Measurements from ENCODE around the gene C9orf50. TPM values are rescaled to one million over a fixed set of nuclear protein-coding genes. Genes with fewer than 3 reads are reported as not detected.

C9orf50 gene
- total RNA-seq, 1 donor from 2014 or later, result not detected

DNA sequence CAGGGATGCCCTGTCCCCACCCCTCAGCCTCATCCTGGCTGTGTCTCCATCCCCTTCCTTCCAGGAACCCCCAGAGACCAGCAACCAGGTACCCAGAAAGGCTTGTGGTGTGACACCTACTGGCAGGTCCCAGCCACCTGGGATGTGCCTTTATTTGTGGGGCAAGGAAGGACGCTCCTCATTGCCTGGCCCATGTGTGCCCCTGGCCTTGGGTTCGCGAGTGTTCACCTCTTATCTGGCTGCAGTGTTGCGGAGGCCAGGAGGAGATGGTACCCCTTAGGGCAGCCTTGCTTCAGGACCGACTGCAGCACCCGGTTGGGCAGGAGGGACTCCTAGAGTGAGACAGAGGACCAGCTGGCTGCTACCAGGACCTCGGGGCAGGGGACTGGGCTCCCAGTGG, 8.8 kb downstream of the C9orf50 start:
- DNase-seq (ENCODE audit: extremely low read depth, low read depth, low spot score), result no peak

DNA sequence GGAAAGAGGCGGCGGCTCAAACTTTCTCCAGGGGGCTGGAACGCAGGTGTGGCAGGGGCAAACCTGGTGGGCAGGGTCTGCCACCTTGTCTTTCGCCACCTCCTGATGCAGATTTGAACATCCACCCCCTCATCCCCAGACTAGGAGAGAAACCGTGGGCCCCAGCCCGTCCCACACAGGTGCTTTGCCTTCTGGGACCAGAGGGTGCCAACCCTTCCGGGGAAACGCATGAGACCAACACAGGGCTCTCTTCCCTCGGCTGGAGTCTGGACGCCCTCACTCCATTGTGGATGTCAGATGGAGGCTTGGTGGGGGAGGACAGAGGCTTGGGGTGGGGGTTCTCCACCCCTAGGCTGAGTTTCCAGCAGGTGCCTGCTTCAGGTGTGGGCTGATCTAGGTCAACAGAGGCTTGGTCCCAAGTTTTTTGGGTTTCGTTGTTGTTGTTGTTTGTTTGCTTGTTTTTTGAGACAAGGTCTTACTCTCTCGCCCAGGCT, 9.5 kb downstream of the C9orf50 start:
- DNase-seq (ENCODE audit: extremely low read depth, low read depth, low spot score), result no peak

DNA sequence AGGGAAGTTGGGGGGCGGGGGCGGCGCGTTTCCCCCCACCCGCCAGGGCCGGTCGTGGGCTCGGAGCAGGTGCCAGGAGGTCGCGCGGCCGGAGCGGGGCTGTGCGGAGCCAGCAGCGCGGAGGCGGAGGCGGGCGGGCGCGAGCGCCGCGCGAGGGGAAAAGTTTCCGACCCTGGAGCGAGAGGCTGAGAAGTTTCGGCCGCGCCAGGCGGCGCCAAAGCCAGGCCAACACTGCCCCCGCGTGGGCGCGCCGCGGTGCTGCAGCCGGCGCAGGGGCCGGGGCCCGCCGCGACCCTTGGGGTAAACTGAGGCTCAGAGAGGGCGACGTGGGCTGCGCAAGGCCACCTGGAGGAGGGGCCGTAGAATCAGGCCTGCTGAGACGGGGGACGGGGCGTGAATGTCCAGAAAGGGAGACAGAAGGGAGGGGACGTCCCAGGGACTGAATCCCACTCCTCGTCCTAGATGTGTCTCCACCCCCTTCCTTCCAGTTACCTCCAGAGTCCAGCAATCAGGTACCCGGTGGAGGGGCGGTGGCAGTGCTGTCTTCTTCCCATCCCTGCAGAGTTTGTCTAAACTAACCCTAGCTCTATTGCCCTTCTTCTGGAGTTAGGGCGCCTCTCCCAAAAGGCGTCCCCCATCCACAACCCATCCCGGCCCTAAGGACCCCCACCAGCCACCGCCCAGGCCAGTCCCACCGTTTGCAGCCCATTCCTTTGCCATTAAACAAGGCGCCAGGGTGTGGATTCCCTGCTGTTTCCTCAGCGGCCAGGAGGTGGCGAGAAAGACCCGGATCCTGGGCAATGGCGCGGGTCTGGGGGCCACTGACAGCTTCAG, 10.2 kb downstream of the C9orf50 start:
- DNase-seq (ENCODE audit: extremely low read depth, low read depth, low spot score), result no peak

DNA sequence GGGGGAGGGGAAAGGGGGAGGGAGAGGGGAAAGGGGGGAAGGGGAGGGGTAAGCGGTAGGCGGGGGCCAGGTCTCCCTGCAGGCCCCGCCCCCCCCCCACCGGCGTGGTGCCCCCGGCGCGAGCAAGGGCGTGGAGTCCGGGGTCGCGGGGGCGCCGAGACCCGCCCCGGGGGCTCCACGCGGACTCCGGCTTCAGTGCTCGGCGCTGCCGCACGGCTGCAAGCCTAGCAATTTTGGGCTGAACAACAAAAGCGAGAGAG, 10.8 kb downstream of the C9orf50 start:
- no peak for DNase-seq (ENCODE audit: extremely low read depth, low read depth, low spot score)

DNA sequence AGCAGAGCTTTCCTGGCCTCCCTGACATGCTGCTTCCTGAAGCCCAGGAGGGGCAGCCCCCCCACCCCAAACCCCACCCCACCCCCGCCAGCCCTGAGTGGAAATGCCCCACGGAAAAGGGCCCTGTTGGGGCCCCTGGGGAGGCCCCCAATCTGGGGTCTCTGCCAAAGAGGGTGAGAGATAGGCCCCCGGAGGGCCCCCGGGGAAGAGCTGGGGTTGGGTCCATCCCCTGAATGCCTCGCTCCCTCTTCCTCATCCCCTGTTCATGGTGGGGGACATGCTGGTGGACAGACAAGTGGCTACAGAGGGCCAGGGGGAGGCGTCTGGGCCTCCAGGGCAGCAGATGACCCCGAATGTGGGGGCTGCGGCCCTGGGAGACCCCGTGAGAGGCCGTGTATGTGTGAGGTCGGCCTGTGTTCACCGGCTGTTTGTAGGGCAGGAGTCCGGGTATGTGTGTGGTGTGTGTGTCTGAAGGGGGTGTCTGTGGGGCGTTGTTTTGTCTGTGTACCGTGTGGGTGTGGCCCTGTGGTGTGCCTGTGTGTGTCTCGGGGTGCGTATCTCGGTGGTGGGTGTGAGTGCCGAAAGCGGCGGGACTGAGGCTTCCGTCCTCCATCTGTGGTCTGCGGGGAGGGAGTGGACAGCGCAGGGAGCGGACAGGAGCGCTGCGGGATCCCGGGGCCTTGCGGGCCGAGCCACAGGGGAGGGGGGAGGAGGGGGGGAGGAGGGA, 11.3 kb downstream of the C9orf50 start:
- DNase-seq (ENCODE audit: extremely low read depth, low read depth, low spot score), result no peak

DNA sequence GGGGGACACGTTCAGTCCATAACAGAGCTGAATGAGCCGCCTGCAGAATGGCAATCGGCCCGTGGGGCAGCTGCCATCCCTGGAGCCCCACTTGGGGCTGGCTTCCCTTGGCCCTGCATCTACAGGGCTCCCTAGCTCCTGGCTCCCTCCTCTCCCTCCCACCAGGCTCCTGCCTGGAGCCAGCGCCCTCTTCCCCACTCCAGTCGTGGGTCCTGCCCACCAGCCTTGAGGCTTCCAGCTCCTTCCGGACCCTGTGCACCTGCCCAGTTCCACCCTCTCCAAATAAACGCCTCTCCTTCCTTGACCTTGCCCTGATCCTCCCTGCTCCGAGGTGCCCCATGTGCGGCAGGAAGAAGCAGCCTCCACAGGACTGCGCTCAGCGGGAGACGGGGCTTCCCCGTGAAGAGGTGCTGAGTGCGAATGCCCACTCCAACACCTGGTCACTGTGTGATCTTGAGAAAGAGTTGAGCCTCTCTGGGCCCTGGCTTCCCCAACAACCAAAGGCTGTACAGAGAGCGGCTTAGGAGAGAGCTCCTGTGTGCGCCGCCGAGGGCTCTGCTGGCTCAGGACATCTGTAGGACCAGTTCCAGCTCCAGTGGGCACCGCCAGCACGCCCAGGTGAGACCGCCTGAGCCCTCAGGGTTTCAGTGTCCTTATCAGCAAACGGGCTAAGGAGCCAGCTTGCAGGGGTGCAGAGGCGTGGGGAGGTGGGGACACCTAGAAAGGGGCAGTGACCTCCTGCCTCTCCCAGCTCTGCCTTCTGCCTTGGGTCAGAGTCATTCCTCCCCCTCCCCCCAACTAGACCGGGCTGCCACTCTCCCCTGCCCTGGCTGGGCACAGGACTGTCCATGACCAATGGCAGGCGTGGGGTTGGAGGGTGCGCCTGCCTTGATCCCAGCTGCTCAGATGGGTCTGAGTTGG, 12.1 kb downstream of the C9orf50 start:
- DNase-seq (ENCODE audit: extremely low read depth, low read depth, low spot score), result no peak

DNA sequence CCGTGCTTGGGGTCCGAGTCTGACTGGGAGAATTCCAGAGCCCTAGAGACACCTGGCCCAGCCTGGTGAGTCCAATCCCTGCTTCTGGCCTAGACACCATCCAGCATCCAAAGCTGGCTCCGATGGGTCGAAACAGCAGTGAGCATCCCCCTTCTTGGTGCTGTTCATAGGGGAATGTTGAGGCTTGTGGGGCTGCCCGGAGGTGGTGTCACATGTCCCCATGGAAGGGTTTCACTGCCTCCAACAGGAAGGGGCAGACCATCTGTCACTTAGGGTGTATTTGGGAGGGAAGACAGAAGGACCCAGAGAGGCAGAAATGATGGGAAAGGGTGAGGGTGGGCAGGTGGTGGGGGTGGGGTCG, 13.9 kb downstream of the C9orf50 start:
- no peak for DNase-seq (ENCODE audit: extremely low read depth, low read depth, low spot score)

DNA sequence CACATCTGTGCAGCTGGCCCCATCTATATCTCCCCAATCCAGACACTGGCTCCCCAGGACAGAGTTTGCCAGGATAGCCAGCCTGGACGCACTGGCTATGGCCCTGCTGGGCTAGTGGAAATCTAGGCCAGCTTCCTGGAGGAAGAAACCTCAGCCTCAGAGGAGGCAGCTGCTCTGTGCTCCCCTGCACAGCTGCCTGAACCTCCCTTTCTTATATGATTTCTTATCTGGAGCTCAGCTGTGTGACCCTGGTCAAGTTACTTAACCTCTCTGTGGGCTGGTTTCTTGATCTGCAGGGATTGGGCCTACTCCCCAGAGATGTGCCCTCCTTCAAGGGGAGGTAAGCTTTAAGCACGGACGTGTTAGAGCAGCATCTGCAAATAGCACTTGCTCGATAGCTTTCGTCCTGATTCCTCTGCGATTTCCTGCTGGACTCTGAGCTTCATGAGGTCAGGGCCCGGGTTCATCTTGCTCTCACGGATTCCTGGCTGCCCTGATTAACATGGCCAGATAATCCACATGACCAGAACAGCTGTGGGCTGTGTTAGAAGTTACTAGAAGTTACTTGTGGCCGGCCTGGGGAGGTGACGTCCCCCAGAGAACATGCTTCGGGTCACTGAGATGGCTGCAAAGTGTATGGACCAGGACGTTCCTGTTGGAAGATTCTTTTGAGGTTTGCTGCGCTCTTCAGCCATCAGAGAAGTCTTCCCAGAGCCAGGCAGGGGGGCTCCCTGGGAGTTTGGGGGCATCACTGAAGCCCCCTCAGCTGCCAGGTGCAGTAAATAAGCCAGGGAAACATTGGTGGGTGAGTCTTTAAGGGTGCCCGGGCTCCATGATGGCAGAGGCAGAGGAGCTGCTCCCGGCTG, 14.5 kb downstream of the C9orf50 start:
- no peak for DNase-seq (ENCODE audit: extremely low read depth, low read depth, low spot score)

DNA sequence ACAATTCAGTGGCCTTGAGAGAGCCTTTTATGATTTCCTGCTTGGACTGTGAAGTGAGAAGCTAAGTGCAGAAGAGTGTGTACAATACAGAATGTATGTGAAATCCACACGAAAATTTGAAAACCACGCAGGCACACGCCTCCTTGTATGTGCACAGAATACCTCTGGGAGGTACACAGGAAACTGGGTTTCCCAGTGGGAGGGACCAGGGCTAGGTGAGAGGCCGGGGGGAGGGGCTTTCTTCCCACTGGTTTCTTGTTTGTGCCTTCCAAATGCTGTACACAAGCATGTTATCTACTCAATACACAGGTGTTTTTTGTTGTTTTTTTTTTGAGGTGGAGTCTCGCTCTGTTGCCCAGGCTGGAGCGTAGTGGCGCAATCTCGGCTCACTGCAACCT, 16.1 kb downstream of the C9orf50 start:
- DNase-seq (ENCODE audit: extremely low read depth, low read depth, low spot score), result no peak

DNA sequence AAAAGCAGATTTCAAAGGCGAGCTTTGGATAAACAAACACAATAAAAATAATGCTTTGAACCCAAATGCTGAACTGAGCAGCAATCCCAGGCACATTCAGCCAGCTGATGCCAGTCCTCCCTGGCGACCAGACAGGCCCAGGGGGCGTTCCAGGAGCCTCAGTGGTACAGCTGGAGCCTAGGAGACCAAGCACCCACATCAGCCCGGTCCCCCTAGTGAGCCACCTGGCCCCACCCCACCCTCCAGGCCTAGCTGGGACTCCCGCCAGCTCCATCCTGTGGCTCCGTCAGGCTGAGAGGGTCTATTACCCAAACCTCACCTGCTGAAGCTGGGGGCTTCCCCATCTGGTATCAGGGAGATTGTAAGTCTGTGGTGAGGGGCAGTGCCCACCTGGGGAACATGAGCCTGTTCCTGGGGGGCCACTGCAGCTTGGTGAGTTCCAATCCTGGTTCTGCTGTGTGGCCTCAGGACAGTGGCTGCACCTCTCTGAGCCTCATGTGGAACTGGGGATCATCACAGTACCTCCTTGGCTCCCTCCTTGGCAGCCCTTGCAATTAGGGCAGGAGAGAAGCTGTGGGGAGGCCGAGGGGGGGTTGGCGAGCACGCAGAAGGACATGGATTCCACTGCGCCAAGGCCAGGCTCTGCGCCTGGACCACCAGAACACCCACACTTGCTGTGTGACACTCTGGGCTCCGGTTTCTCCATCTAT, 16.7 kb downstream of the C9orf50 start:
- DNase-seq (ENCODE audit: extremely low read depth, low read depth, low spot score), result no peak

DNA sequence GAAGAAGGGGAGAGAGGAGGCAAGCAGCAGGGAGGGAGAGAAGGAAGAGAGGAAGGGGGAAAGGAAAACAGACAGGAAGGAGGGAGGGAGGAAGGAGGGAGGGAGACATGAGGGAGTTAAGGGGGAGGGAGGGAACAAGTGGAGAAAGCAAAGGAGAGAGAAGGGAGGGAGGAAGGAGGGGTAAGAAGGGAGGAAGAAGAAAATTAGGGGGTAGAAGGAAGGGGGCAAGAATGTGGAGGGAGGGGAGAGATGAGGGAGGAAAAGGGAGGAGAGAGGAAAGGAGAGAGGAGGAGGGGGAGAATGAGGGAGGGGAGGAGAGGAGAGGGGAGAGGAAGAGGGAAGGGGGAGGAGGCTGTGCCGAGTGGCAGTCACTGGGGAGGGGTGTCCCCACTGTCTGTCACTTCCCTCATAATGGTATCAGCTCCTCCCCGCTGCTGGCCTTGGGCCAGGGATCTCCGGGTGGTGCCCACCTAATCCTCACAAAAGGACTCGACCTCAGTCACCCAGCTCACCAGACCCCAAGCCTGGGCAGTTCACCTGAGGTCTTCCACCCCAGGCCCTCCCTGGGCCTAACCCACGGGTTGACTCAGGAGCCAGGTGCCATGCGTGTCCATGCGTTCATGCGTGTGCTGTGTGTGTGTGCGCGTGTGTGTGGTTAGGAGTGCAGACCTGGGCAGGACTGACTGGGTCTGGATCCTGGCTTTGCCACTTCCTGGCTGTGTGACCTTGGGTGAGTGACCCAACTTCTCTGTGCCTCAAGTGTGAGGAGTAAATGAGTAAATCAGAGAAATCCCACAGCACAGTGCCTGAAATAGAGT, 18.1 kb downstream of the C9orf50 start:
- no peak for DNase-seq (ENCODE audit: extremely low read depth, low read depth, low spot score)

DNA sequence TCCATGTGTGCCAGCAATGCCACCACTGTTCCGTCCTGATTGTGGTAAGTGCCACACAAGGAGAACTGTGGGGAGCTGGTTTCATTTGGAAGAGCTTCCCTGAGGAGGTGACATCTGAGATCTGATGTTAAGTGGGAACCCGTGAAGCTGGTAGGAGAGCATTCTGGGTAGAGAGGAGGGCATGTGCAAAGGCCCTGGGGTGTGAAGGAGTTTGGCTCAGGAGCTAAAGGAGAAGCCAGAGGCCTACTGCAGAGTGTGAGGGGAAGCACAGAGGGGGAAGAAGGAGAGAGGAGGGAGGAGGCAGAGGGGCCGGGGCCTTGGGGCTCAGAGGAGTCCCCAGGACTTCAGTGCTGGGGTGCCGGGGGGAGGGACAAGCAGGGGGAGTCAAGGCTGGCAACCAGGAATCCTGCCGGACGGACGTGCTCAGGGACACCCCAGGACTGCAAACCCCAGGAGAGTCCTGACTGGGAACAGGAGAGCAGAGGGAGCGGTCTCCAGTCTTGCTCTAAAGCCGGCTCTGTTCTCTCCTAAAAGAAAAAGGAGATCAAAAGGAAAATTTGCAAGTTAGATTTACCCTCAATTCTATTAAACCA, 19.7 kb downstream of the C9orf50 start:
- DNase-seq (ENCODE audit: extremely low read depth, low read depth, low spot score), result no peak

DNA sequence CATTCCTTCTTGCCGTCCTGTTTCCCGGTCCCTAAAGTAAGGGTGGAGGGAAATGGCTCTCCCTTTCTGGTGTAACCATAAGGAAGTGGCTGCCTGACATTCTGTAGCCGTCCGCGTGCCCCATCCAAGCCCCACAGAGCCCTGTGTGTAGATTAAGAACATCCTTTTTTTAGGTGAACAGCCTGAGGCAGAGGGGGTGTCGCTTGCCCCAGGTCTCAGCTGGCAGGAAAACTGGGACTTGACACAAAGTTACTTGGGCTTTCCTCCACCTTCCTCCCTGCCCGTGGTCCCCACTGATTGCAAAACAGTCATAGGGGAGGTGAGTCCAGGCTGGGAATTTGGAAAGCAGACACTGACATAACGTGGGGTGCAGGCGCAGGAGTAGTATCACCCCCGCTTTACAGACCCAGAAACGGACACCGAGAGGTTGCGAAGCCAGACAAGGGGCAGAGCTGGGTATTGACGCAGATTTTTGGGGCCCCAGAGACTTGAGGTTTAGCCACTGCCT, 22.8 kb downstream of the C9orf50 start:
- no peak for DNase-seq (ENCODE audit: extremely low read depth, low read depth, low spot score)

DNA sequence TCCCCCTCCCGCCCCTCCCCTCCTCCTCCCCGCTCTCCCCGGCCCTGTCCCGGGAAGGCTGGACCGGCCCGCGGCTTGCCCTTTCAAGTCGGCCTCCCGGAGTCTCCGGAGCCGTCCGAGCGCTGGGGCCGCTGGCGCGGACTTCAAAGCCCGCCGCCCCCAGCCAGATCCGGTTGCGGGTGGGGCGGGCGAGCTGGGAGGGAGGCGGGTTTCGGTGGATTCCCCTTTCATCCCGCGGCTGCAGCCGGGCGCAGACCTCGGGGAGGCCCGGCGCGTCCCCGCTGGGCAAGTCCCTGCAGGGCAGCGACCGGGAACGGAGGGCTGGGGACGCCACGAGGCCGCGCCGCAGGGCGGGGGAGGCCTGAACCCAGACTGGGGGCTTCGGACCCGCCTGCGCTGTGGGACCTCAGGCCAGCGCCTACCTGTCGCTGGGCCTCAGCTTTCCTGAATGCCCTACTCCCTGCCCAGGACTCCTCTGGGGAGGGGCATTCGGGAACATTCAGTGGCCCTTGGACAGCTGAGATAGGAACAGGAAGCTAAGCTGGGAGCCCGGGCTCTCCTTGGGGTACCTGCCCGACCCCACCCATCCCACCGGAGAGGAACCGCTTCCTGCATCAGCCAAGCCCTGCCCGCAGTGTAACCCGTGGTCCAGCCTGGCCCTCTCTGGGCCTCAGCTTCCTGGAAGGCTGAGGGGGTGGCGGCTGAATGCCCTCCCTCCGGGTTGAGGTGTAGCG, 23.4 kb downstream of the C9orf50 start:
- DNase-seq (ENCODE audit: extremely low read depth, low read depth, low spot score), result no peak

DNA sequence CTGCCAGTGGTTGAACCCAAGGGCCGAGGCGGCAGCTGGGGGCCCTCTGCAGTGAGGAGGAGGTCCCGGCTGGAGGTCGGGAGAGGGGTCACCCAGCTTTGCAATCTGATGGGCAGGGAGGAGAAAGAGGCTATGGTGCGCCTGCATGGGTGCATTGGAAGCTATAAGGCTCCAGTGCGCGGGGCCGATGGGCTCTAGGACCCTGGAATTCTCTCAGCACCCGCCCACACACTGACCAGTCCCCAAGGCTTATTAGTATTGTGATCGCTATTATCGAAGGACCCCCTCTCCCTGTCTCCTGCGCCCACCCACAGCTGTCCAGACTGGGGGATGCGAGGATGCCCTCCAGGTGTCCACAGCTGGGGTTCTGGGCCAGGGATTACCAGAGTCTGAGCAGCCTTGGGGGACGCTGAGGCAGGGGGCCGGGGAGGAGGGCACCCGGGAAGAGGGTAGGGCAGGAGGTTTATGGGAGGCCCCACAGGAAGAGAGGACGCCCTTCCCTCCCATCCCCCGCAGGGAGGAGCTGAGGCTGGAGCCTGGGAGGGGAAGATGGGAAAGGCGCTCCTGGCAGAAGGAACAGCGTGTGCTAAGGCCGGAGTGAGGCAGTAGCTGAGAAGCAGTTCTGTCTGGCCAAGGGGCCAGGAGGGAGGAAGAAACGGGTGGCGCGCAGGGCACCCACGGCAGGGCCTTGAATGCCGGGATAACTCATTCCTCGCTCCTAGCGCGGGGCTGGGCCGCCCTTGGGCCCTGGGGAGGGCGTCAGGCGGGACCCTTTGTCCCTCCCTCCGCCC, 24.2 kb downstream of the C9orf50 start:
- no peak for DNase-seq (ENCODE audit: extremely low read depth, low read depth, low spot score)

DNA sequence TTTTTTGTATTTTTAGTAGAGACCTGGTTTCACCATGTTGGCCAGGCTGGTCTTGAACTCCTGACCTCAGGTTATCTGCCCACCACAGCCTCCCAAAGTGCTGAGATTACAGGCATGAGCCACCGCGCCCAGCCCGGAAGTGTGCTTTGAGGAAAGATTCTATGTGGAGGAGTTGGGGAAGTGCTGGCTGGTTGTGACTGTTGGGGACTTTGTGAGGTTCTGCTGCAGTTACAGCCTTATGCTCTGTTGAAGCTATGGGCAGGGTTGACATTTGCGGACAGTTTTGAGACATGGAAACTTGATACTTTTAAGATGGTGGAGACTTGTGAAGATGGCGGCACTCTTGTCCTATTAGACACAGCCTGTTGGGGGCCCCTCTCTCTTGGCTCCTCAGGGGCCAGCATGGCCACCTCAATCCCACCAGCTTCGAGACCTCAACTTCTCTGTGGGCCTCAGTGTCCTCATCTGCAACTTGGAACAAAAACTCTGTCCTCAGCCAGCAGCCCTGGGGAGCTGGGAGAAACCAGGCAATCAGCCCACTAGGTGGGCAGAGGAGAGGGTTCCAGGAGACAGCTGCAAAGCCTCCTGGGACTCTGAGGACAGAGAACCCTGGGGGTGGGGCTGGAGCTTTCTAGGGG, 24.9 kb downstream of the C9orf50 start:
- DNase-seq (ENCODE audit: extremely low read depth, low read depth, low spot score), result no peak
